PC-9 (cell line): ENCODE results near the gene KIF11. TPM values are rescaled to one million over a fixed set of nuclear protein-coding genes. Genes with fewer than 3 reads are reported as not detected.

Experiments used
- BruUV-seq: library from RNA; stranded (reverse); fragments of 400-500 nt; replicated peaks from 2 replicates; lab custom pipeline; 2021; lab: Mats Ljungman, UMichigan
- CTCF ChIA-PET: fragments of 300-600 bp; sonication (Branson Sonifier 250); formaldehyde crosslinking; loops from one replicate; lab custom pipeline; 2022; ENCODE audit warnings: antibody characterized with exemption; lab: Charles Lee
- POLR2A ChIA-PET: fragments of 300-600 bp; sonication (Branson Sonifier 250); formaldehyde crosslinking; loops from one replicate; lab custom pipeline; 2022; ENCODE audit warnings: antibody characterized with exemption; ENCODE audit not compliant: unreplicated experiment; lab: Charles Lee
- DNase-seq, 2 experiments: peaks; one replicate each; pipeline versions ENCODE4 v3.0.0 to v3.0.0-alpha.2; 2015 to 2022; ENCODE audit warnings: mixed read lengths in 1 of 2
- H2AFZ ChIP-seq: fragments of 200-600 bp; sonication (generic); 2 replicates; pipeline ENCODE4 v1.8.1; 2017; ENCODE audit warnings: antibody characterized with exemption
- H3F3A ChIP-seq: fragments of 200-600 bp; sonication (generic); 2 replicates; pipeline ENCODE4 v1.8.1; 2017; ENCODE audit warnings: antibody characterized with exemption, mild to moderate bottlenecking, low read depth; ENCODE audit not compliant: insufficient read depth
- H3K27ac ChIP-seq: fragments of 200-600 bp; sonication (generic); 2 replicates; pipeline ENCODE4 v1.6.1; 2016; ENCODE audit warnings: mixed run types
- H3K27me3 ChIP-seq: fragments of 200-600 bp; sonication (generic); 2 replicates; pipeline ENCODE4 v1.6.1; 2016; ENCODE audit warnings: low read depth, mixed run types; ENCODE audit not compliant: insufficient read depth
- H3K36me3 ChIP-seq: fragments of 200-600 bp; sonication (generic); 2 replicates; pipeline ENCODE4 v1.6.1; 2016; ENCODE audit warnings: low read depth, mixed run types
- H3K4me1 ChIP-seq: fragments of 200-600 bp; sonication (generic); replicated peaks from 2 replicates; pipeline ENCODE4 v1.6.1; 2016; ENCODE audit warnings: mixed run types; ENCODE audit not compliant: insufficient read depth
- H3K4me2 ChIP-seq: fragments of 200-600 bp; sonication (generic); 2 replicates; pipeline ENCODE4 v1.6.1; 2017; ENCODE audit warnings: mixed run types
- H3K4me3 ChIP-seq: fragments of 200-600 bp; sonication (generic); 2 replicates; pipeline ENCODE4 v1.6.1; 2016; ENCODE audit warnings: mixed run types
- H3K79me2 ChIP-seq: fragments of 200-600 bp; sonication (generic); 2 replicates; pipeline ENCODE4 v1.6.1; 2017; ENCODE audit warnings: low read depth, mixed run types
- H3K9me2 ChIP-seq: fragments of 200-600 bp; sonication (generic); 2 replicates; pipeline ENCODE4 v1.8.1; 2017; ENCODE audit warnings: mild to moderate bottlenecking; ENCODE audit not compliant: insufficient read depth
- H3K9me3 ChIP-seq: fragments of 200-600 bp; sonication (generic); 2 replicates; pipeline ENCODE4 v1.8.1; 2016; ENCODE audit warnings: low read depth; ENCODE audit not compliant: insufficient read depth
- H4K20me1 ChIP-seq: fragments of 200-600 bp; sonication (generic); 2 replicates; pipeline ENCODE4 v1.8.1; 2017; ENCODE audit not compliant: insufficient read depth
- EZH2 ChIP-seq: fragments of 200-600 bp; sonication (generic); IDR thresholded peaks from 2 replicates; pipeline ENCODE4 v1.8.0; 2017; ENCODE audit warnings: antibody characterized with exemption, low read depth
- intact Hi-C: fragments of 100-400 bp; cut with micrococcal nuclease; formaldehyde crosslinking; loops from one replicate; pipeline ENCODE4 v1.10.0; 2022; ENCODE audit not compliant: unreplicated experiment
- total RNA-seq: library from RNA; stranded (reverse); gene quantifications from 2 replicates; pipeline ENCODE4 v1.2.3, GENCODE V29; 2021
- TF ChIP-seq, protein P1 (sequence below): fragments of 200-600 bp; sonication (generic); conservative IDR thresholded peaks from 2 replicates; pipeline ENCODE4 v1.6.1; 2017; ENCODE audit warnings: mixed run types, antibody characterized with exemption, mild to moderate bottlenecking, moderate library complexity

Gene KIF11
- total RNA-seq, 1 experiment from 2014 or later = 35.7 TPM

DNA sequence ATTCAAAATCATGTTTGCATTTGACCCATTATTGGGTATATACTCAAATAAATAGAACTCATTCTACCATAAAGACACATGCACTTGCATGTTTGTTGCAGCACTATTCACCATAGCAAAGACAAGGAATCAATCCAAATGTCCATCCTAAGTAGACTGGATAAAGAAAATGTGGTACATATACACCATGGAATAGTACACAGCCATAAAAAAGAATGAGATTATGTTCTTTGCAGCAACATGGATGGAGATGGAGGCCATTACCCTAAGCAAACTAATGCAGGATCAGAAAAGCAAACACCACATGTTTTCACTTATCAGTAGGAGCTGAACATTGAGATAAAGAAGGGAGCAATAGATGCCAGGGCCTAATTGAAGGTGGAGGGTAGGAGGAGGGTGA lies 84.8 kb downstream of the KIF11 start:
- no peak overlapping the region for H3K4me2 ChIP-seq
- H3F3A ChIP-seq = 0 out of 2 replicates have a peak, but pooled peaks cover 3% of the 10 kb centered on the region
- H3K27ac ChIP-seq = no peak overlapping the region
- no peak overlapping the region for H3K4me3 ChIP-seq
- no peak overlapping the region for H2AFZ ChIP-seq
- no peaks in the 10 kb centered on the region for H3K9me2 ChIP-seq
- no peaks in the 10 kb centered on the region for H3K9me3 ChIP-seq
- intact Hi-C loops = no loop called here
- BruUV-seq = no TSS peak
- no peaks in the 10 kb centered on the region for H4K20me1 ChIP-seq
- no peaks in the 10 kb centered on the region for H3K27me3 ChIP-seq
- no peak for DNase-seq
- H3K36me3 ChIP-seq = no peaks in the 10 kb centered on the region
- POLR2A ChIA-PET = interaction anchor here (0.5 kb wide), 1 partner anchor 86 kb away, joined by 5 read pairs; no protein-coding TSS in a partner anchor
- TF ChIP-seq EZH2 = no peak
- TF ChIP-seq, protein P1, sequence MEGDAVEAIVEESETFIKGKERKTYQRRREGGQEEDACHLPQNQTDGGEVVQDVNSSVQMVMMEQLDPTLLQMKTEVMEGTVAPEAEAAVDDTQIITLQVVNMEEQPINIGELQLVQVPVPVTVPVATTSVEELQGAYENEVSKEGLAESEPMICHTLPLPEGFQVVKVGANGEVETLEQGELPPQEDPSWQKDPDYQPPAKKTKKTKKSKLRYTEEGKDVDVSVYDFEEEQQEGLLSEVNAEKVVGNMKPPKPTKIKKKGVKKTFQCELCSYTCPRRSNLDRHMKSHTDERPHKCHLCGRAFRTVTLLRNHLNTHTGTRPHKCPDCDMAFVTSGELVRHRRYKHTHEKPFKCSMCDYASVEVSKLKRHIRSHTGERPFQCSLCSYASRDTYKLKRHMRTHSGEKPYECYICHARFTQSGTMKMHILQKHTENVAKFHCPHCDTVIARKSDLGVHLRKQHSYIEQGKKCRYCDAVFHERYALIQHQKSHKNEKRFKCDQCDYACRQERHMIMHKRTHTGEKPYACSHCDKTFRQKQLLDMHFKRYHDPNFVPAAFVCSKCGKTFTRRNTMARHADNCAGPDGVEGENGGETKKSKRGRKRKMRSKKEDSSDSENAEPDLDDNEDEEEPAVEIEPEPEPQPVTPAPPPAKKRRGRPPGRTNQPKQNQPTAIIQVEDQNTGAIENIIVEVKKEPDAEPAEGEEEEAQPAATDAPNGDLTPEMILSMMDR = no peak
- no peaks in the 10 kb centered on the region for H3K79me2 ChIP-seq
- CTCF ChIA-PET = no interaction called here
- H3K4me1 ChIP-seq = no peaks in the 10 kb centered on the region

DNA sequence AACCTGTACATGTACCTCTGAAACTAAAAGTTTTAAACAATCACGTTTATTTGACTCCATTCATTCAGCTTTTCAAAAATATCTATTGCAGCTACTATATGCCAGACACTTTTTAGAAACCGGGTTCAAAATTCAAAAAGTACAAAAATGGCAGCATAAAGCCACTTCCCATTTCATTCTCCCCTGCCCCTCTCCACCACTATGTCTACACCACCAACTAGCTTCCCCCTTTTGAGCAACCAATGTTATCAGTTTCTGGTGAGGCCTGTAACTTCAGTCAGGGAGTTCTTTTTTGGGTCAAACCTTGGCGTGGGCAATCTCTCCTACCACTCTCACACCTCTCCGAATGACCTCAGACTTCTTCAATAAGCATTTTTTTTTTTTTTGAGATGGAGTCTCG lies 85.3 kb downstream of the KIF11 start:
- ChIA-PET POLR2A (interaction anchor here (0.5 kb wide), 1 partner anchor 87 kb away, joined by 5 read pairs; no protein-coding TSS in a partner anchor), CTCF (no interaction called here)
- Histone ChIP-seq H3K4me3 (no peak overlapping the region), H3K27me3 (no peaks in the 10 kb centered on the region), H3K4me1 (no peaks in the 10 kb centered on the region), H3K4me2 (no peak overlapping the region), H3K79me2 (no peaks in the 10 kb centered on the region), H3F3A (0 out of 2 replicates have a peak, but pooled peaks cover 3% of the 10 kb centered on the region), H3K36me3 (no peaks in the 10 kb centered on the region), H3K9me3 (no peaks in the 10 kb centered on the region), H2AFZ (no peak overlapping the region), H3K27ac (no peak overlapping the region), H3K9me2 (no peaks in the 10 kb centered on the region), H4K20me1 (no peaks in the 10 kb centered on the region)
- no TSS peak for BruUV-seq
- intact Hi-C loops = no loop called here
- DNase-seq = no peak
- TF ChIP-seq, protein P1 = no peak
- no peak for TF ChIP-seq EZH2

DNA sequence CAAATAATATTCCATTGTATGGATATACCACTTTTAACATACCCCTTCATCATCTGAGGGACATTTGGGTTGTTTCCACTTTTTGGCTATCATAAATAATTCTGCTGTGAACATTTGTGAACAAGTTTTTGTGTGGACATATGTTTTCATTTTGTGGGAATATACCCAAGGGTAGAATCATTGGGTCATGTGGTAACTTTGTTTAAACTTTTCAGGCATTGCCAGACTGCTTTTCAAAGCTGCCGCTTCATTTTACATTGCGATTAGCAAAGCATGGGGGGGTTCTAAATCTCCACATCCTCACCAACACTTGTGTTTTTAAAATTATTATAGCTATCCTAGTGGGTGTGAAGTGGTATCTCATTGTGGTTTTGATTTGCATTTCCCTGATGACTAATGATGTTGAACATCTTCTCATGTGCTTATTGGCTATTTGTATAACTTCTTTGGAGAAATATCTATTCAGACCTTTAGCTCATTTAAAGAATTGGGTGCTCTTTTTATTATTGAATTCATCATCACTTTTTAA lies 88.4 kb downstream of the KIF11 start:
- H3K4me1 ChIP-seq = no peaks in the 10 kb centered on the region
- no peak overlapping the region for H3K4me3 ChIP-seq
- H4K20me1 ChIP-seq = no peaks in the 10 kb centered on the region
- H3K9me2 ChIP-seq = no peaks in the 10 kb centered on the region
- H3K27me3 ChIP-seq = no peaks in the 10 kb centered on the region
- H3F3A ChIP-seq = no peaks in the 10 kb centered on the region
- no peak for TF ChIP-seq EZH2
- TF ChIP-seq, protein P1 = no peak
- no peak overlapping the region for H3K4me2 ChIP-seq
- intact Hi-C loops = no loop called here
- no peak overlapping the region for H3K27ac ChIP-seq
- no peaks in the 10 kb centered on the region for H3K9me3 ChIP-seq
- no peak overlapping the region for H2AFZ ChIP-seq
- POLR2A ChIA-PET = no interaction called here
- no TSS peak for BruUV-seq
- DNase-seq = no peak
- H3K36me3 ChIP-seq = no peaks in the 10 kb centered on the region
- H3K79me2 ChIP-seq = no peaks in the 10 kb centered on the region
- CTCF ChIA-PET = no interaction called here
